ENCODE data around the gene KNDC1.

The KNDC1 gene

GRCh38 chr10:133206356-133207040, 46.5 kb downstream of the KNDC1 start:
- DNase-seq (ENCODE audit: low read depth) = no peak

- DNase-seq (ENCODE audit: low read depth) = no peak
Observed at GRCh38 chr10:133207041-133207600, 47.1 kb downstream of the KNDC1 start.

GRCh38 chr10:133207627-133208026, 47.6 kb downstream of the KNDC1 start:
- DNase-seq (ENCODE audit: low read depth) = no peak

- no peak for DNase-seq (ENCODE audit: low read depth)
Observed at GRCh38 chr10:133208466-133208865, 48.4 kb downstream of the KNDC1 start.

GRCh38 chr10:133209117-133209516, 49.1 kb downstream of the KNDC1 start:
- DNase-seq (ENCODE audit: low read depth) = no peak

- DNase-seq (ENCODE audit: low read depth) = no peak
Observed at GRCh38 chr10:133209641-133210040, 49.6 kb downstream of the KNDC1 start.

- no peak for DNase-seq (ENCODE audit: low read depth)
Observed at GRCh38 chr10:133210398-133211140, 50.5 kb downstream of the KNDC1 start.

- no peak for DNase-seq (ENCODE audit: low read depth)
Observed at GRCh38 chr10:133211141-133211830, 51.3 kb downstream of the KNDC1 start.

GRCh38 chr10:133211959-133212852, 52.2 kb downstream of the KNDC1 start:
- no peak for DNase-seq (ENCODE audit: low read depth)

- DNase-seq (ENCODE audit: low read depth) = no peak
Observed at GRCh38 chr10:133212853-133213494, 53.0 kb downstream of the KNDC1 start.

- DNase-seq (ENCODE audit: low read depth) = no peak
Observed at GRCh38 chr10:133213641-133214467, 53.8 kb downstream of the KNDC1 start.

GRCh38 chr10:133214468-133215410, 54.7 kb downstream of the KNDC1 start:
- DNase-seq (ENCODE audit: low read depth) = no peak

- DNase-seq (ENCODE audit: low read depth) = no peak
Observed at GRCh38 chr10:133215586-133215985, 55.6 kb downstream of the KNDC1 start.

GRCh38 chr10:133216776-133217175, 56.8 kb downstream of the KNDC1 start:
- DNase-seq (ENCODE audit: low read depth) = no peak

GRCh38 chr10:133217800-133218589, 58.0 kb downstream of the KNDC1 start:
- no peak for DNase-seq (ENCODE audit: low read depth)

GRCh38 chr10:133218891-133219290, 58.9 kb downstream of the KNDC1 start:
- DNase-seq (ENCODE audit: low read depth) = no peak

- DNase-seq (ENCODE audit: low read depth) = no peak
Observed at GRCh38 chr10:133219782-133220181, 59.8 kb downstream of the KNDC1 start.

GRCh38 chr10:133221331-133221730, 61.3 kb downstream of the KNDC1 start:
- DNase-seq (ENCODE audit: low read depth) = no peak

All from non-pigmented ciliary epithelial cell (primary cell).